ENCODE results near the gene CATSPERZ.

The CATSPERZ gene

DNA sequence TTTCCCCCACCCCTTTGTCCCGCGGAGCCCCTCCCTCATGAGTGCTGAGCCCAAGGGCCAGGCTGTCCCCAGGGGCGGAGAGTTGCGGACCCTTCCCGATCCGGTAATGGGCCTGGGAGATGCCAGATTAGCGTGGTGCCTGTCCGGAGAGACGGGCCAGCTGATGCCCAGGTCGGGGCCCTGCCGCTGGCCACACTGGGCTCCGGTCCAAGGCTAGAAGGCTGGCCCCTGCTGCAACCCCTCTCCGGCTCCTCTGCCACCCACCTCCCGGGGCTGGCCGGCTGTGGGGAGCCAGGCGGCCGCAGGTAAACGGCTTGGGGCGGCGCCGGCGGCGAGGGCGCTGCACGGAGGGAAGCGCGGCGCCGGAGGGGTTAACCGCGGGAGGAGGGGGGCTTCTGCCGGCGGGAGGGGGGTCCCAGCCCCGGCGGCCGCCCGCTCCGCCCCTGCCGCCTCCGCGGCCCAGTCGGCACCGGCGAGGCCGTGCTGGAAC is 8.9 kb upstream of the CATSPERZ start, which contains the start of gene KCNK4:
Gene KCNK4 (plus strand): TSS at position 41 of the 490 bp plus-strand sequence. CDS start 1,717 bp downstream, outside the sequence.
- no peak for DNase-seq (ENCODE audit: extremely low spot score)
- POLR2A ChIA-PET: interaction anchor here (2.2 kb wide), 1 partner anchor 20 kb away, joined by 13 read pairs; no protein-coding TSS in a partner anchor
- CTCF ChIA-PET: interaction anchor here (2.1 kb wide), 1 partner anchor 10 kb away, joined by 9 read pairs; no protein-coding TSS in a partner anchor
- TF ChIP-seq NFRKB (IDR thresholded peaks at IDR 0.05) (no peak), CTBP1 (IDR thresholded peaks at IDR 0.05; ENCODE audit: borderline replicate concordance) (no peak), FOXK2 (IDR thresholded peaks at IDR 0.05) (no peak), ZNF384 (IDR thresholded peaks at IDR 0.05) (no peak), SUZ12 (IDR thresholded peaks at IDR 0.05) (no peak)

DNA sequence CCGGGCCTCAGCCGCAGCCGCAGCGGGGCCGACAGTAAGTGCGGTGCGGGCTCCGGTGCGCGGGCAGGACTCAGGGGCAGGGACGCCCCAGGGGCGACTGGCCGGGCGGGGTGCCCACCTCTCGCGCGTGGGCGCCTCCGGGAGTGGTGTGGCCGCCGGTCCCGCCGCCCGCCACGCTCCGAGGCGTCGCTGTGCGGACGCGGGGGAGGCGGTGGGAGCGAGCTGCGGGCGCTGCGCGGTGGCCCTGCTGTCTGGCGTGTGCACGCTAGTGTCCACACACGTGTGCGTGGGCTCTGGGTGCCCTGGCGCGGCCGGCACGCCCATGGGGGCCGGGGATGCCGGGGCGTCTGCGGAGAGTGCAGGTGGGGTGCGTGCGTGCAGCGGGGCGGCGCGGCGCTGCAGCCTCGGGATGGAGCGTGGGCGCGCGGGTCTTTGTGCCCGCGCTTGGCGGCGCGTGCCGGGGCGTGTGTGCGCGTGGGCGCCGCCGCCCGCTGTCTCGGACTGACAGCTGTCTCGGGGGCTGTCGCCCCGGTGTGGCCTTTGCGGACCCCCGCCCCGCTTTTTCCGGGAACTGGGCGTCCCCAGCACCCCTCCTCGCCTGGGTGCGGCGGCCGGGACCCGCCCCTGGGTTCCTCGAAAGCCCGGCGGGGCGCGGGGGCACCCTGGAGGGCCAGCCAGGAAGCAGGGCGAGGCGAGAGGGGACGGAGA is 8.3 kb upstream of the CATSPERZ start:
- TF ChIP-seq CTBP1 (IDR thresholded peaks at IDR 0.05; ENCODE audit: borderline replicate concordance): no peak
- TF ChIP-seq, protein P1, sequence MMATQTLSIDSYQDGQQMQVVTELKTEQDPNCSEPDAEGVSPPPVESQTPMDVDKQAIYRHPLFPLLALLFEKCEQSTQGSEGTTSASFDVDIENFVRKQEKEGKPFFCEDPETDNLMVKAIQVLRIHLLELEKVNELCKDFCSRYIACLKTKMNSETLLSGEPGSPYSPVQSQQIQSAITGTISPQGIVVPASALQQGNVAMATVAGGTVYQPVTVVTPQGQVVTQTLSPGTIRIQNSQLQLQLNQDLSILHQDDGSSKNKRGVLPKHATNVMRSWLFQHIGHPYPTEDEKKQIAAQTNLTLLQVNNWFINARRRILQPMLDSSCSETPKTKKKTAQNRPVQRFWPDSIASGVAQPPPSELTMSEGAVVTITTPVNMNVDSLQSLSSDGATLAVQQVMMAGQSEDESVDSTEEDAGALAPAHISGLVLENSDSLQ (IDR thresholded peaks at IDR 0.05): no peak
- TF ChIP-seq NFRKB (IDR thresholded peaks at IDR 0.05): no peak
- no peak for TF ChIP-seq SUZ12 (IDR thresholded peaks at IDR 0.05)
- no peak for TF ChIP-seq ARNT (IDR thresholded peaks at IDR 0.05)
- no peak for TF ChIP-seq SP1 (IDR thresholded peaks at IDR 0.05)
- TF ChIP-seq ELF4 (IDR thresholded peaks at IDR 0.05): no peak
- TF ChIP-seq TARDBP (IDR thresholded peaks at IDR 0.05): no peak
- no peak for TF ChIP-seq HDGF (IDR thresholded peaks at IDR 0.05; ENCODE audit: borderline replicate concordance)
- no peak for TF ChIP-seq L3MBTL2 (conservative IDR thresholded peaks at IDR 0.05)
- CTCF ChIA-PET: interaction anchor here (0.8 kb wide), 1 partner anchor 10 kb away, joined by 3 read pairs; no protein-coding TSS in a partner anchor
- POLR2A ChIA-PET: interaction anchor here (0.9 to 1.0 kb wide), 2 partner anchors 26 to 497 kb away, joined by 3 read pairs; partner anchors contain the start of genes PRDX5 and TRMT112
- DNase-seq (ENCODE audit: extremely low spot score): no peak

DNA sequence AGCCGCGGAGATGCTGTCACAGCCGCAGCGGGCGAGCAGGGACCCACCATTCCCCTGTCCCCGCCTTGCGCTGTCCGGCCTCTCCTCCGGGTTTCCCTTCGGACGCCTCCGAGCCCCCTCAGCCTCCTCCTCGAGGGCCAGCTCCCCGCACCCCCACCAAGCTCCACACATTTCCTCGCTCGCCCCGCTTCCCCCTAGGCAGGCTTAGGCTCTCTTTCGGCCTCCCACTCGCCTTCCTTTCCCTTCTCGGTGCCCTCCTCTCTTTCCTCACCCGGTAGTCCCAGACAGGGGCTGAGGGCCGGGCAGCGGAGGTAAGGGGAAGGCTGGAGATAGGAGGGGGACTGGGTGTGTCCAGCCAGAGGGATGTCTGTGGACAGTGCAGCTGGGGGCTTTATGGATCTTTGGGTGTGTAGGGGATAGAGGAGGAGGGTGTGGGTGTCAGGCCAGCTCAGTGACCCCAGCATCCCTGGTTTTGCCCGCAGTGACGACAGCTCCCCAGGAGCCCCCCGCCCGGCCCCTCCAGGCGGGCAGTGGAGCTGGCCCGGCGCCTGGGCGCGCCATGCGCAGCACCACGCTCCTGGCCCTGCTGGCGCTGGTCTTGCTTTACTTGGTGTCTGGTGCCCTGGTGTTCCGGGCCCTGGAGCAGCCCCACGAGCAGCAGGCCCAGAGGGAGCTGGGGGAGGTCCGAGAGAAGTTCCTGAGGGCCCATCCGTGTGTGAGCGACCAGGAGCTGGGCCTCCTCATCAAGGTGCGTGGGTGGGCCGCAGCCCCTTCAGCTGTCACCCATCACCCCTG is 7.5 kb upstream of the CATSPERZ start:
- no peak for DNase-seq (ENCODE audit: extremely low spot score)
- no peak for TF ChIP-seq L3MBTL2 (conservative IDR thresholded peaks at IDR 0.05)
- TF ChIP-seq SUZ12 (IDR thresholded peaks at IDR 0.05): no peak
- no peak for TF ChIP-seq LEF1 (IDR thresholded peaks at IDR 0.05; ENCODE audit: borderline replicate concordance)
- TF ChIP-seq CTBP1 (IDR thresholded peaks at IDR 0.05; ENCODE audit: borderline replicate concordance): no peak
- no peak for TF ChIP-seq TARDBP (IDR thresholded peaks at IDR 0.05)
- TF ChIP-seq FOXK2 (IDR thresholded peaks at IDR 0.05): no peak
- no peak for TF ChIP-seq ZNF384 (IDR thresholded peaks at IDR 0.05)
- TF ChIP-seq FOXM1 (IDR thresholded peaks at IDR 0.05; ENCODE audit: borderline replicate concordance): no peak
- TF ChIP-seq HDGF (IDR thresholded peaks at IDR 0.05; ENCODE audit: borderline replicate concordance): no peak
- TF ChIP-seq ARNT (IDR thresholded peaks at IDR 0.05): no peak
- TF ChIP-seq, protein P1 (IDR thresholded peaks at IDR 0.05): no peak
- TF ChIP-seq NFRKB (IDR thresholded peaks at IDR 0.05): no peak
- no peak for TF ChIP-seq SP1 (IDR thresholded peaks at IDR 0.05)
- TF ChIP-seq ELF4 (IDR thresholded peaks at IDR 0.05): no peak
- TF ChIP-seq BHLHE40 (IDR thresholded peaks at IDR 0.05; ENCODE audit: borderline replicate concordance): no peak
- TF ChIP-seq FOXA1 (IDR thresholded peaks at IDR 0.05): no peak
- ChIA-PET POLR2A (interaction anchor here (0.9 to 1.0 kb wide), 2 partner anchors 25 to 496 kb away, joined by 3 read pairs; partner anchors contain the start of genes PRDX5 and TRMT112), CTCF (interaction anchor here (0.8 kb wide), 1 partner anchor 10 kb away, joined by 3 read pairs; no protein-coding TSS in a partner anchor)

DNA sequence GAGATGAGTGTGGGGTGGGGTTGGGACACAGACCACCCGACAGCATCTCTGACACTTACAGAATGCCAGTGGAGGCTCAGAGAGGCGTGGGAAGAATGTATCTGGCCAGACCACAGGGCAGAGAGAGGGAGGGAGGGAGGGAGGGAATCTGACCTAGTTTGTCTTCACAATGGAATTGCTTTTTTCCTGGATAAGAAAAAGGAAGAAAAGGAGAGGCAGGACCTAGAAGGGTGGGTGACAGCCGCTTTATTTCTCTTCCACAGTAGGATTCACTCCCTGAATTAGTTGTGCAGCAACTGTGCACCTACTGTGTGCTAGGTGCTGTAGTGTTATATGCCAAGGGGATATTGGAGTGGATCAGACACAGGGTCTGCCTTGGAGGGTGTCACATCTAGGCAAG is 5.4 kb upstream of the CATSPERZ start:
- CTCF ChIA-PET: interaction anchor here (1.5 kb wide), 1 partner anchor 12 kb away, joined by 12 read pairs; no protein-coding TSS in a partner anchor
- TF ChIP-seq LEF1 (IDR thresholded peaks at IDR 0.05; ENCODE audit: borderline replicate concordance) (no peak), HDGF (IDR thresholded peaks at IDR 0.05; ENCODE audit: borderline replicate concordance) (no peak), ELF4 (IDR thresholded peaks at IDR 0.05) (no peak)
- POLR2A ChIA-PET: interaction anchor here (1.5 to 2.4 kb wide), 2 partner anchors 10 kb away, joined by 4 to 7 read pairs; partner anchors contain the start of genes BAD and GPR137
- no peak for DNase-seq (ENCODE audit: extremely low spot score)

DNA sequence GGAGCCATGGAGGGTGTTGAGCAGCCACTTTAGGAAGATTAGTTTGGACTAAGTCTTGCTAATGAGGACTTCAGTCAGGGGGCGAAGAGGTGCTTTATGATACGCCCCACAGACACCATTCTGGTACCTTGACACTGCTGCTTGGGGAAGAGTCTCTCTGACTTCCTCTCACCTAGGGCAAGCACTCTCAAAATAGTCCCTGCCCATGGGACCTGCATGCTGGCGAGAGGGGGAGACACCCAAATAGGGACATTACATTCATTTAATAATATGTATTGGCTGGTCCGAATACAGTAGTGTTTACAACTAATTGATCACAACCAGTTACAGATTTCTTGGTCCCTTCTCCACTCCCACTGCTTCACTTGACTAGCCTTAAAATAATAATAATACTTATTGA is 4.4 kb upstream of the CATSPERZ start:
- no peak for DNase-seq (ENCODE audit: extremely low spot score)
- ChIA-PET CTCF (interaction anchor here (1.5 kb wide), 1 partner anchor 13 kb away, joined by 12 read pairs; no protein-coding TSS in a partner anchor), POLR2A (interaction anchor here (1.5 to 2.4 kb wide), 2 partner anchors 9 to 11 kb away, joined by 4 to 7 read pairs; partner anchors contain the start of genes BAD and GPR137)
- TF ChIP-seq FOXA1 (IDR thresholded peaks at IDR 0.05) (no peak), FOXM1 (IDR thresholded peaks at IDR 0.05; ENCODE audit: borderline replicate concordance) (no peak), CTBP1 (IDR thresholded peaks at IDR 0.05; ENCODE audit: borderline replicate concordance) (no peak), HDGF (IDR thresholded peaks at IDR 0.05; ENCODE audit: borderline replicate concordance) (no peak), ZNF384 (IDR thresholded peaks at IDR 0.05) (no peak), FOXK2 (IDR thresholded peaks at IDR 0.05) (no peak), BHLHE40 (IDR thresholded peaks at IDR 0.05; ENCODE audit: borderline replicate concordance) (no peak), SUZ12 (IDR thresholded peaks at IDR 0.05) (no peak), TARDBP (IDR thresholded peaks at IDR 0.05) (no peak)

DNA sequence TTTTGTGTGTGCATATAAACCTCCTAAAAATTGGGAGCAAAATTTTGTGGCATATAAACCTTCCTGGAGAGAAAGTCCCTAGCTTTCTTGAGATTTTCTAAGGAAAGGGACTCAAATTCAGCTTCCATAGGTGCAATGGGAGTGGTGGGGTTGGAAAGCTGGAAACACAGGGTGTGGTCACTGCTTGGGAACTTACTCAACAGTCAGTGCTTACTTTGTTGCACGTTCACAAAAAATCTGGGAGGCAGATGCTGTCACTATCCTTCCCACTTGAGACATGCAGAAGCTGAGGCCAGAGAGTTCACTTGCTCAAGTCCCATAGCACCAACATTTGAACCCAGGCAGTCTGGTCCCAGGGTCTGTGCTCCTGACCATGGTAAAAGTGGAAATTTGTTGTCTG is 3.9 kb upstream of the CATSPERZ start:
- DNase-seq (ENCODE audit: extremely low spot score): no peak
- CTCF ChIA-PET: no interaction called here
- POLR2A ChIA-PET: interaction anchor here (1.1 to 2.4 kb wide), 2 partner anchors 12 to 21 kb away, joined by 3 to 7 read pairs; partner anchors contain the start of genes BAD, GPR137, PRDX5 and TRMT112
- TF ChIP-seq, protein P1 (IDR thresholded peaks at IDR 0.05): no peak
- TF ChIP-seq BHLHE40 (IDR thresholded peaks at IDR 0.05; ENCODE audit: borderline replicate concordance) (no peak), NFRKB (IDR thresholded peaks at IDR 0.05) (no peak), SUZ12 (IDR thresholded peaks at IDR 0.05) (no peak), HDGF (IDR thresholded peaks at IDR 0.05; ENCODE audit: borderline replicate concordance) (no peak), ARNT (IDR thresholded peaks at IDR 0.05) (no peak), ELF4 (IDR thresholded peaks at IDR 0.05) (no peak), CTBP1 (IDR thresholded peaks at IDR 0.05; ENCODE audit: borderline replicate concordance) (no peak), SP1 (IDR thresholded peaks at IDR 0.05) (no peak), TARDBP (IDR thresholded peaks at IDR 0.05) (no peak), ZNF384 (IDR thresholded peaks at IDR 0.05) (no peak), FOXM1 (IDR thresholded peaks at IDR 0.05; ENCODE audit: borderline replicate concordance) (no peak), FOXK2 (IDR thresholded peaks at IDR 0.05) (no peak), LEF1 (IDR thresholded peaks at IDR 0.05; ENCODE audit: borderline replicate concordance) (no peak), L3MBTL2 (conservative IDR thresholded peaks at IDR 0.05) (no peak), FOXA1 (IDR thresholded peaks at IDR 0.05) (no peak)

All from HEK293T (cell line).